Transverse colon (tissue), 4 donors: ENCODE data around the gene COL6A1.

Source experiments
- POLR2AphosphoS5 ChIP-seq, 3 donors: sonication (generic); formaldehyde crosslinking; IDR thresholded peaks; one replicate each; pipeline ENCODE4 v1.6.1; 2016; ENCODE audit warnings: antibody characterized with exemption in 3 of 3
- TF ChIP-seq, protein P1 (sequence below), 5 experiments: fragments of 200-600 bp in 3 of 5; fragments of 450-650 bp in 2 of 5; sonication (generic) in 3 of 5; IDR thresholded peaks; 1 replicate in 2 of 5; 2 replicates in 3 of 5; pipeline ENCODE4 v1.5.1; 2016 to 2017; ENCODE audit warnings: antibody characterized with exemption in 5 of 5, inconsistent platforms in 3 of 5, mild to moderate bottlenecking in 2 of 5, moderate library complexity in 1 of 5

DNA sequence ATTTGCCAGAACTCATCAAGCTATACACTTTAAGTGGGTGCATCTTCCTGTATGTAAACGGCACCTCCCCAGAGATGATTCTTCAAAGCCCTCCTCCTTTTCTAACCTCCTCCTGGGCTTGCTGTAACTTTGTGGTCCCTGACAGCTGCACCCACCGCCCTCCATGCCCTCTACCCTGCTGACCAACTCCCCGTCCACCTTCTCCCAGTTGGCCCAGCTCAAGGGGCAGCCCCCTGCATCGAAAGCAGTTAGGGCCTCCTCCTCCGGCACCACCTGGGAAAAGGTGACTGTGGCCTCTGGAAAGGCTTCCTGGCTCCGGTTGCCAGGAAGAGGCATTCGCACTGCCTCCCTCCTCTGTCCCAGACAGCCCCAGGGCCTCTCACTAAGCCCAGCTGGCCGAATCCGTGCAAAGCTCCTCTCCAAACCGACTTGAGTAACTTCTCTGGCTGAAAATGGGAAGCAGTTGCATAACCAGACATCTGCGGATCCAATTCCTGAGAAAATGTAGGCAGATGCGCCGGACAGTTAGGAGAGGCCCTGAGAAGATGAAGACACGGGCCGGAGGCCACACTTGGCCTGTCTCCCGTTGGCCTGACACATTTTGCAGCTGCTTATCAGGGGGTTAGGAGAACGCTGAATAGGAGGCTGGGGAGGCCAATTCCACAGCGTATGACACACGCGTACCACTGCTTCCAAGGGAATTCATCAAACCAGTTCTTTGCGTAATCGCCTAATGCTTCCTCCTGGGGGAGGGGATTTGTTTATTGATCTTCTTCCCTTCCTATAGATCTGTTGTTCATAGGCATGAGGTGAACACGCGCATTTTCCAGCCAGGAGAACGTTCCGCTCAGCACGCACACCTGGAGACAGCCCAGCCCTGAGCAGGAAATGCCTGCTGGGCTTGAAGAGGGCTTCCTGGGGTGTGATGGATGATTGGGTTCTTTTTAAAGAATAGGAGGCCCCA is 67.6 kb downstream of the COL6A1 start:
- TF ChIP-seq, protein P1, sequence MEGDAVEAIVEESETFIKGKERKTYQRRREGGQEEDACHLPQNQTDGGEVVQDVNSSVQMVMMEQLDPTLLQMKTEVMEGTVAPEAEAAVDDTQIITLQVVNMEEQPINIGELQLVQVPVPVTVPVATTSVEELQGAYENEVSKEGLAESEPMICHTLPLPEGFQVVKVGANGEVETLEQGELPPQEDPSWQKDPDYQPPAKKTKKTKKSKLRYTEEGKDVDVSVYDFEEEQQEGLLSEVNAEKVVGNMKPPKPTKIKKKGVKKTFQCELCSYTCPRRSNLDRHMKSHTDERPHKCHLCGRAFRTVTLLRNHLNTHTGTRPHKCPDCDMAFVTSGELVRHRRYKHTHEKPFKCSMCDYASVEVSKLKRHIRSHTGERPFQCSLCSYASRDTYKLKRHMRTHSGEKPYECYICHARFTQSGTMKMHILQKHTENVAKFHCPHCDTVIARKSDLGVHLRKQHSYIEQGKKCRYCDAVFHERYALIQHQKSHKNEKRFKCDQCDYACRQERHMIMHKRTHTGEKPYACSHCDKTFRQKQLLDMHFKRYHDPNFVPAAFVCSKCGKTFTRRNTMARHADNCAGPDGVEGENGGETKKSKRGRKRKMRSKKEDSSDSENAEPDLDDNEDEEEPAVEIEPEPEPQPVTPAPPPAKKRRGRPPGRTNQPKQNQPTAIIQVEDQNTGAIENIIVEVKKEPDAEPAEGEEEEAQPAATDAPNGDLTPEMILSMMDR (IDR thresholded peaks at IDR 0.05) = no peak
- TF ChIP-seq POLR2AphosphoS5 (IDR thresholded peaks at IDR 0.05) = peak in 2 of 3 donors; percentile 75 to 84
